GM19452 (cell line): ENCODE results near the gene USH2A.

Experiments
- ATAC-seq: cut with Tn5 transposase; IDR thresholded peaks from one replicate; pipeline ENCODE4 v1.9.1; 2021; ENCODE audit not compliant: unreplicated experiment

The USH2A gene

DNA sequence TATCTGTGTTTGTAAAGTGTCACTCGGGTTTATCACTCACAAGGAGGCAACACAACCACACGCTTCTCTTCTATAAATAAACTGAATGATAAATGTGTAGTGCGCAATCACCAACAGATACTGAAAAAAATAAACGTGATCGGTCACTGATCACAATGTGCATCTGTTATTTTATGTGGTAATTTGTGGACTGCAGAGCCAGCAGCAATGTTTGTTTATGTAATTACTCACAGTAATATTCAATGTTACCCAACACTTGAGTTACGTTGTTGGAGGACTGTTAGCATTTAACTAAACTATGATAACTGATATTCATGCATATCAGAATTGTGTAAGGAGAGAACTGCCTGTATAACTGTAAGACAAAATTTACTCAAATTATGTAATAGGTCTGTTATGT is 129.6 kb downstream of the USH2A start:
- ATAC-seq, result no peak

DNA sequence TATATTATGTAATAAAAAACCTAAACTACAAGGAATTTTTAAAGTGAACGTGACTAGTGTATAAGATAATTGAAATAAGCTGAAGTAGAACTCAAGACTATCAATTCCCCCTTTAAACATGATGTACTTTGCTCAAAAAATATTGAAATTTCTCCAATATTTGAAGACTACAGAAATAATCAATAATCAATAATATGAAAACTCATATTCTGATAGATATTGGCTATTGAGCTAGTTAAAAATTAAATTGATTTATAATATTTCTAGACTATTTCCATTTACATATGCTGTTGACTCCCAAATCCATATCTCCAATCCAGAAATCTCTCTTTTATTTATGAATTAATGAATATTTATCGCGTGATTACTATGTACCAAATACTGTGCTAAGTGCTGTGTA is 133.2 kb downstream of the USH2A start:
- ATAC-seq, result no peak

DNA sequence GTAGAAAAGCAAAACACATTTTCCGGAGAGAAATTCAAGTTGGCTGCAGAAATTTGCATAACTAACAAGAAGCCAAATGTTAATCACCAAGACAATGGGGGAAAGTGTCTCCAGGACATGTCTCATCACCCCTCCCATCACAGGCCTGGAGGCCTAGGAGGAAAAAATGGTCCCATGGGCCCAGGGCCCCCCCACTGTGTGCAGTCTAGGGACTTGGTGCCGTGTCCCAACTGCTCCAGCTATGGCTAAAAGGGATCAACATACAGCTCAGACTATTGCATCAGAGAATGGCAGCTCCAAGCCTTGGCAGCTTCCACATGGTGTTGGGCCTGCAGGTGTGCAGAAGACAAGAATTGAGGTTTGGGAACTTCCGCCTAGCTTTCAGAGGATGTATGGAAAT is 138.2 kb downstream of the USH2A start:
- ATAC-seq, result no peak

DNA sequence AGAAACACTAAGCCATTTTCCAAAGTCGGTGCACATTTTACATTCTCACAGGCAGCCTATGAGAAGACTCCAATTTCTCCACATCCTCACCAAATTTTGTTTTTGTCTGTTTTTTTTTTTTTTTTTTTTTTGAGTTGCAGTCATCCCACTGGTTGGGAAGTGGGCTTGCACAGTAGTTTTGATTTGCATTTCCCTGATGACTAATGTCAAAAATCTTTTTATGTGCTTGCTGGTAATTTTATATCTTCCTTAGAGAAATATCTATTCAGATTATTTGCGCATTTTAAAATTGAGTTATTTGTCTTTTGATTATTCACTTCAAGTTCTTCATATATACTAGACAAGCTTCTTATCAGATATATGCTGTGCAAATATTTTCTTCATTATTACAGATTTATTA is 141.5 kb downstream of the USH2A start:
- no peak for ATAC-seq

DNA sequence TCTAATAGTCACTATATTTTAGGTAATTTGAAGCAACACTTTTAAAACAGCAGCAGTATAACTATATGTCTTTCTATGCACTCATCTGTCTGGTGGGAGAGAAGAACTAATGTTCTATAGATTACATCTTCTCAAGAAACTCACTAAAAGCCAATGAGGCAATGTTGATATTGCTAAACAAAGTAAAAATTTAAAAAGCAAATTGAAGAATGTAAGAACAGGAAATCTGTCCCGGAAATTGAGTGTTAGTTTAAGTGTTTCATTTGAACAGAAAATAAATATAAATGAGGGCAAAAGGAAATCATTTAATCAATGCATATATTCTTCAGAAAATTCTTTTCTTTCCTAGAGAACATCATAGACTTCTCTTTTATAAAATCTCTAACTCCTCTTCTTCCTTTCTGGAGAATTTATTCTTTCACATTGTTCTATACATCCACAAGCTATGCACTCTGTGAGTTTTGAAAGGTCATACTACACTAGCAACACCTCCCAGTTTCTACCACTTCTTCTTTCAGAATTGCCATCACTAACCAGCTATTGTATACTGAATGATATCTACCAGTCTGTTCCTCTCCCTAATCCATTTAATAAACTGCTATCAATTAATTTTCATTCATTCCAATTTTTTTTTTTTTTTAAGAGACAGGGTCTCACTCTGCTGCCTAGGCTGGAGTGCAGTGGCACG is 153.0 kb downstream of the USH2A start:
- ATAC-seq, result no peak

DNA sequence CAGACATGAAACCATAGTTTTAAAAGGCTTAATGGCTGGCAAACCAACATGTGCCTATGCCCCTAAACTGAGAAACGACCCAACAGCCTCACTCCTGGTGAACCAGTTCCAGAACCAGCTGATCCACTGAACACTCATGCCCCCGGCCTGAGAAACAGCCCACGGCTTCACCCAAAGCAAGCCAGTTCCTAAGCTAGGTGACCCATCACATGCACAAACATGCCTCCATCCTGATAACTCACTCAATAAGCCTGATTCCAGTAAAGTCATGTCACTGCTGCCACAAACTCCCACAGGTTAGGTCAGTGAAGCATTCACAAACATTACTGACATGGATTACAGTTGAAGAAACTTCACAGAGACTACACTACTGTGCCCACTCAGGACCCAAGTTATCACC is 161.6 kb downstream of the USH2A start:
- ATAC-seq, result no peak

DNA sequence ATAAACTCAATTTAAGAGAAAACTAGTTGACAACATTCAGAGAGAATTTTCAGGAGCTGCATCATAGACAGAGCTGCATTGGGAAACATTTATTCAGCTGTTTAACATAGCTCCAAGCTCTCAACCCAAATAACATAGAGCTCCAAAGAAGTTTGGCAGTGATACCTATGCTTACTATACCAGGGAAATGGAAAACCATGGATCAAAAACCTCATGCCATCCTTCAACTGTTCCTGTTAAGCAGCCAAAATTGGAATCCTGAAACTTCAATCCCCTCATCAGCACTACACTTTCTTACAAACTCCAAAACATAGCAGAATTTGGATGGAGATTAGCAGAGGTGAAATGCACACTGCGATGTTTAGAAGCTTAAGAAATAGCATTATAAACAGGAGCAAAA is 164.4 kb downstream of the USH2A start:
- no peak for ATAC-seq

DNA sequence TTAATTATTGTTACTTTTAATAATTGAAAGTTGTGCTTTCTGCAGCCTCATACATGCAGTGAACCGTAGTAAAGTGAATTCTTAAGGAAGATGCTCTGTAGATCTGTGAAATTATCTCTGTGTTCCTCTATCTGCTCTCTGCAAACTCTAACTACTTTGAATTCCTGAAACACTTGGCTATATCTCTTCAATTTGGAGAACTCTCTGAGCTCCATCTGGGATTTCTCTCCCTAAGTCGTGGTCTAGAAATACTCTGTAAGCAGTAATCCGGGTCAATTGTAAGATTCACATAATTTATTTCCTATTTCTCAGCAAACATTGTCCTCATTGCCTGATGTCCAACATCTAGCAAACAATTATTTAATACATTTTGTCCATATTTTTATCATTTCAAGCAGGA is 164.9 kb downstream of the USH2A start:
- ATAC-seq, result no peak

DNA sequence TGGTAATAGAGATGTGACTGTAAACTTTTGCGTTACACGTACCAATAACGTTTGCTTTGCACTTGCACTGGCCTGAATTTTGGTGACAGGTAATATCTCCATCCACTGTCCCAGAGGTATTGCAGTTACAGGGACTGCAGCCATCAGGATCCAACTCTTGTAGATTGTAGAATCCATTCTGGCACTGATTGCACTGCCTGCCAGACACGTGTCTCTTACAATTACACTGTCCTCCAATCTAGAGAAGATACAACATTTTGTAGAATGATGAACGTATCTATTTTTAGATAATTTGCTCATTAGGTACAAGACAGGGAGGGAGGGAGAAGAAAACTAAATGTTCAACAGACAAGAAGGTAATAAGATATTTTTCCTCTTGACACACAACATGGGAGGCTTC is 172.4 kb downstream of the USH2A start:
- no peak for ATAC-seq

DNA sequence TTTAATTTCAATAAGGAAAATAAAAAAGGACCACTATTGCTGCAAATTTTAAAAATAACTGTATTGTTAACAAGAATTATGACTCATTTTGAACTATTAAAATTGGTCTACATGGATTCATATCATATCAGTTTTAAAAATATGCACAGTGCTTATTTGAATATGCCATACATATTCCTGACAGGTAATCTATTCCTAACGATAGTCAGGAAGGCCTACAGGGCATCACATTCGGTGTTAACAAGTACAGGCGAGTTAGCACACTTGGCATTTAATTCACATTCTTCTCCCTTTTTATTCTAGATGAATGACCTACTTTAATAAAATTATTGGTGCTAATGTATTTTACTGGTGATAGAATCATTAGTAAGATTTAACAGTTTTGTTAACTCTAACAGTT is 174.6 kb downstream of the USH2A start:
- ATAC-seq, result no peak

DNA sequence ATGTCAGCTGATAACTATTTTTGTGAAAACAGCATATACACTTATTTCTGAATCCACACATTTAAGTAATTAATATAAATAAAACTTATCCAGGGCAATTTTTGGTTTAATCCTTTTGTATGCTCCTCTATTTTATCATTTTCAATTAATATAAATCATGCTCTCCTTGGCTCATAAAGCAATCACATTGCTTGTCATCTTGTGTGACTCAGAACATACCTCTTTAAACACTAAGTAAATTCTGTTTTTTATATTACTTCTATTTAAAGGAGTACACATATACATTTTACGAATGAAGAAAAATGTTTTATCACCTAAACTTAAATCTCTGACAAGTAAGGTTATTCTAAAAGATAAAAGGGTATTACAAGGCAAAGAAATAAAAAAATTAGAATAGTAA is 175.3 kb downstream of the USH2A start:
- ATAC-seq, result no peak

DNA sequence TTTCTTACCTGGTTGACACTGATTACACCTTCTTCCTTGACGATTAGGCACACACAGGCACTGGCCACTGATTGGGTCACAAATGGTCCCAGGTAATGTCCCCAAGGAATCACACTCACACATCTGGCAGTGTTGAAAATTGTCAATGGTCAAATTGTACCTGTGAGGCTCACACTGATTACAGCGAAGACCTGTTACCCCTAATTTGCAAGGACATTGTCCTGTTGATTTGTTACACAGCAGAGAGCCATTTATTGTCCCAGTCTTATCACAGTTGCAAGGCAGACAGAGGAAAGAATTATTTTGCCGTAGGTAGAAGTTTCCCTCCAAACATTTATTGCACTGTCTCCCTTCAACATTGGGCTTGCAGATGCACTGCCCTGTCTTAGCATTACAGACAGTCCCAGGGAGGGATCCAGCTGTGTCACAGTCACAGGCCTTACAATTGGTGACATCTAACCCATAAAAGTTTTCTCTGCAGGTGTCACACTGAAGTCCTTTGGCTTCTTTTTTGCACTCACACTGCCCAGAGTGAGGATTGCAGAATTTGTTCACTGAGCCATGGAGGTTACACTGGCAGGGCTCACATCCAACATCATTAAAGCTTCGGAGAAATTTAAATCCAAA is 176.6 kb downstream of the USH2A start:
- no peak for ATAC-seq

DNA sequence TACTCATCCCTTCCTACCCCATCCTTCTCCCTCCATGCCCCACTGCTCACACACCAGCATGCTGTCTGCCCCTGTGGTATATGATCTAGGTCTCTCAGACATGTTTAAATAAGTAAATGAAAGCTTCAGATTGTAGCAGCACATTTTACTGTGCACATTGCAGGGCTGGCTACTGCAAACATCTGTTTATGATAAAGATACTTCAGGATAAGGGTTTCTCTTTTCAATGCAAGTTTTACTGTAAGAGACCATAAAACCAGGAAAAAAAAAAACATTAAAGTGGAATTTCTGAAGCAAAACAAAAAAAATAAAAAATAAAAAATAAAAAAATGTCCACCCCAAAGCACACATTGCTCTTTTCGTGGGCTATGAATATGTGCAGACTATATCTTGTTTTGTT is 184.4 kb downstream of the USH2A start:
- ATAC-seq, result no peak

DNA sequence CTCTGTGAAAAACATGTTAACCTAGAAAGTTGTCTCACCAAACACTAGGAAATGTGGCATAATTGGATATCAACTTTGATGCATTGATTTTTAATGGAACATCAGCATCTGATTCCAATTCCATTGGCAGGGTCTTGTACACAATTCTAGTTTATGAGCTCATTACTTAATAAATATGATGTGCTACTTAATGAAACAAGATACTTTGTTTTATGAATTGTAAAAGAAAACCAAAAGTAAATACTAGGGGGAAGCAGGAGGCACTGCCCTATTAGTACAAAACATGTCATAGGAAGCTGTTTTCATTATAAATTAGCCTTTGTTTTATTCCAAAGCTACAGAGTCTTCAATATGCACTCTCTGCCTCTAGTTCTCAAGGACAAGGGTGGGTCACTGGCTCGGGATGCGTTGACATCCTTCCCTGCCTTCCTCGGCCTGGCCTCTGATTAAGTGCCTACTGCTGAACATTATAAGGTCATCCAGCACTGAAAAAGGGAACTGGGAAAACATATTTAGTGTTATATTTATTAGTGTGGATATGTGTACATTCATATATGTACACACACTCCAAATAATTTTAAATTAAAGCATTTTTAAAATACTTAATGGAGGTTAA is 185.2 kb downstream of the USH2A start:
- no peak for ATAC-seq

DNA sequence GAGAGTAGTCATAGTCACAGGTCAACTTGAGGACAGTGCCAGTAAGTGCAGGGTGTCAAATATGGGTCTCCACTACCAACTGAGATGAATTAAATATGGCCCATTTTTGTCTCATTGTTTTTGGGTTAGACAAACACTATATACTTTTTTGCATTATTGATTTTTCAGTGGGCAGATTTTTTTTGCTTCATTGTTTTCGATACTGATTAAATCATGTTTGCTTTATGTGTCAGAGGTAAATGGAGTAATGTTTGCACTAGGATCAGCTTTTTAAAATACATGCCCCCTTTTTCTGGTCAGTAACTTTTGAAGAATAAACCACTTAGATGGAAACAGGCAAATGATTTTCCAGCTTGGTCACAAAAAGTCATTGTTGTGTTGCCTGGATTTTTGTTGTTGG is 199.0 kb downstream of the USH2A start:
- ATAC-seq, result no peak

DNA sequence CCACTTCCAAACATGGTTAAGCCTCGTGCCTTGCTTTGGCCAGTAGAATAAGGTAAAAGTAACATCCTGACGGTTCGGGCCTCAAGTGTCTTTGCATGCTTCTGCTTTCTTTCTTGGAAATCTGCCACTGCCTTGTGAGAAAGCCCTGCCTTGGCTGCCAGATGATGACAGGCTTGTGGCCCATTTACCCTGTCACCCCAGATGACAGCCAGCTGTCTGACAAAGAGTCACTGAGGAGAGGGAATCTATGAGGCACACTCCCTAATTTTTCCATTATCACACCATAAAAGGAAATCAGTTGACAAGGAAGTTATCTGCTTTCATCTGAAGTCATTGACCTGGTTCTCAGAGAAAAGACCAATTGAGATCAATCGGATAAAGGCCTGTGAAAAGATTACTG is 199.8 kb downstream of the USH2A start:
- ATAC-seq, result no peak

DNA sequence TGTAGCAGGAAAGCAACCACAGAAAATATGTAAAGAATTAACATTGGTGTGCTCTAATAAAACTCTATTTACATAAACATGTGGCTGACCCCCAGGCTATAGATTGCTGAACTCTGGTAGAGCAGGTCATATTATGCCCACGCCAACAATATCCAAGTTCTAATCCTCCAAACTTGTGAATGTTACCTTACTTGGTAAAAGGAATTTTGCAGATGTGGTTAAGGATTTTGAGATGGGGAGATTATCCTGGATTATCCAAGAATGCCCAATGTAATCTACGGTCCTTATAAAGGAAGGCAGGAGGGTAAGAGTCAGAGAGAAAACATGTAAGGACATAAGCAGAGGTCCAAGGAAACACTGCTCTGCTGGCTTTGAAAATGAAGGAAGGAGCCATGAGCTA is 201.0 kb downstream of the USH2A start:
- ATAC-seq, result no peak

DNA sequence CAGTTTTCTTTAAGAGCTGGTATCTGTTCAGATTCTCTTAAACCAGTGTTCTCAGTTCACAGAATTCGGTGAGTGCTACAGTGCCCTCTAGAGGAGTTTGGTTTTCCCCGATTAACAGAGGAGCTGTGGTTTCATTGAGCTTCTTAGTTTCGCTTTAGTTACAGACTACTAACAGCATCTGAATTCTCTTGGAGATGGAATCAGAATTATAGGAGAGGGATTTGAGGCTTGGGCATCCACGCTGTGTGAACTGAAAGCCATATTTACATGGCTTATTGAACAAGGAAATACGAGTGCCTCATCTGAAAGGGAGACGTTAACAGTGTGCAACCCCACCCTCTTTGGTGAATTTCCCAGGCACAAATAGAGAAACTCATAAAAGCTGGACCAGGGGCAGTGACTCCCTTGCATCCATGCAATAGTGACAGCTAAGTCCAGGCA is 202.0 kb downstream of the USH2A start:
- peak; percentile 95 for ATAC-seq

DNA sequence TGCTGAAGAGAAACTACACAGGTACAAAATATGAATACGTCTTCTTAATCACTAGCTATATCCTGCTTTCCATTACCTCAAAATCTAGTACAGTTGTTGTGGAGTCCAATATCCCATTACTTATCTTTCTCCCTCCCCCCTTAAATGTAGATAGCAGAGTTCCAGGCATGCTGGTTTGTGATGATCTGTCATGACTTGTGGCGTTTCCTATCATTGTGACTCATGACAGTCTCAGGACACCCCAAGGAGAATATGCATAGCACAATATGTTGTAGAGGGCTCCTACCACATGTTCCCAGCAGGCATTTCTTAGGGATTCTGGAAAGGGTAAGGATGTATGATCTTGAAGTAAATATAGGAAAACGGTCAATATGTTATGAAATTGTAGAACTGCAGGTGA is 206.9 kb downstream of the USH2A start:
- ATAC-seq, result no peak

DNA sequence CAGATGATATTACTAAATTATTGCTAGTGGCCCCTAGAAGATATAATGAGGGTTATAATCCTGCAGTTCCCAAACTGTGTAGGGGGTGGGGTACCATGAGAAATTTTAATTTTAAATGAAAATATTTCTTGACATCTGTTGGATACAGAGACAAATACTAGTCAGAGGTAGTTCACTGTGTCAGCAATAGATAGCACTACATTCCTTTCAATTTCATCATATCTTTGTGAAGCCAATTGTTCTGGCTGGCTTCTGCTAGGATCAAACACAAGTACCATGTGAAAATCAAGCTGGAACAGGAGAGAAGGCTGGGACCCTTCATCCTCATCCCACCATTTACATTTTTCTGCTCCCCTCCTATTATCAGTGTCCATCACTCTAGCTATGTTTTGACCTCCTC is 208.1 kb downstream of the USH2A start:
- ATAC-seq, result no peak

DNA sequence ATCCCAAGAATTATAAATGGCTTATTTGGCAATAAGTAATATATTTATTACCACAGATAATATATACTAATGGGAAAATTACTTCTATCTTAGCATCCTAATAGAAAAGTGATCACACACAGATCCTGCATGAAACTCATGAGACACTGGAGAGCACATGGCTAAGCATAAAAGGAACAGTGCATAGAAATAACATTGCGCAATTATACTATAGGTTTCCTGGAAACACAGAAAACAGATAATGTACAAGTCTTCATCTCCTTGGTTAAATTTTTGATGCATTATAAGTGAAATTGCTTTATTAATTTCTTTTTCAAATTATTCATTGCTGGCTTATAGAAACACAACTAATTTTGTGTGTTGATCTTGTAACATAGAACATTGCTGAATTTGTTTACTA is 210.4 kb downstream of the USH2A start:
- ATAC-seq, result no peak

DNA sequence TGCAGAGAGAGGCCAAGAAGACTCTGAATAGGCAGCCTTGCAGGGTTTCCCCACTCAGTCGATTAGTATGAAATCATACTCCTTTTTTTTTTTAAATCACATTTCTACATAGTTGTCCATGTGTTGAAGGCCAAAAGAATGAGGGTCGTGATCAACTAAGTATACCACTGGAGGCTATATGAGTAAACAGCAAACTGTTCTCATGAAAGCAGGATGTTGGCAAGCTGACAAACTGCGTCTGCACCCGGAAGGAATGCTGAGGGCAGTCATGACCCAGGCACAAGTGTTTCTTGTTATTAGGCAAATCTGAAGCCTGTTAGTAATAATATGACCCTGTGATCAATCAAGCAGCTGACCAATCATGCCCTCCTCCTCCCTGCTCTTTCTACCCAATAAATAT is 213.2 kb downstream of the USH2A start:
- no peak for ATAC-seq

DNA sequence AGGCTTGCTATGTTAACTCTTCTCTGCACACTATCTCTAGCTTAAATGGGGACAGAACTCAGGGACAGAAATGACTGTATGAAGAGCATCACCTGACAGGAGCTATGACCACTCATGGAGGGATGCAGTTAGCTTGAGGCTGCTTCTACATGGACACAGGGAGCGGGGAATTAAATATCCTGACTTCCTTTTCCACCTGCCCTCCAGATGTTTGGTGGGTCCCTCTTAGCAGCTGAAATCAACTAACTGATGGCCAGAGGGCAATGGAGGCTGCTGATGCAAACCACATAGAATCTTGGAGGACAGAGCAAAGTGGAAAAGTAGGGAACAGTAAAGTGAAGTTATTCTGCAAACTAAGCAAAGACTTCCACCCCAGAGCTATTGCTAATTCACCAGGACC is 214.1 kb downstream of the USH2A start:
- ATAC-seq, result no peak
